ENCODE data around the gene NECAB2. TPM values are rescaled to one million over a fixed set of nuclear protein-coding genes. Genes with fewer than 3 reads are reported as not detected.

Gene NECAB2
- total RNA-seq, 1 donor from 2014 or later: 6.5 TPM

GRCh38 chr16:83968891-83969649, 1.0 kb downstream of the NECAB2 start:
- Mint-ChIP-seq H3K27ac (no peak overlapping the region), H3K36me3 (no peaks in the 10 kb centered on the region), H3K9me3 (no peaks in the 10 kb centered on the region), H3K4me3 (peak overlapping the region; percentile 79), H3K4me1 (ENCODE audit: unreplicated experiment) (no peaks in the 10 kb centered on the region), H3K27me3 (peaks cover 8% of the 10 kb centered on the region)
- no peak for TF ChIP-seq CTCF (conservative IDR thresholded peaks at IDR 0.05)
- no peak for DNase-seq (ENCODE audit: extremely low spot score, unreplicated experiment)

- no peak for DNase-seq (ENCODE audit: extremely low spot score, unreplicated experiment)
- no peak for TF ChIP-seq CTCF (conservative IDR thresholded peaks at IDR 0.05)
- Mint-ChIP-seq H3K4me1 (ENCODE audit: unreplicated experiment) (no peaks in the 10 kb centered on the region), H3K4me3 (peak overlapping the region; percentile 69), H3K27me3 (peaks cover 12% of the 10 kb centered on the region), H3K36me3 (no peaks in the 10 kb centered on the region), H3K27ac (peak overlapping the region; percentile 46), H3K9me3 (no peaks in the 10 kb centered on the region)
These were observed 1.9 kb downstream of the NECAB2 start for GRCh38 chr16:83969771-83970429.

- peaks cover 12% of the 10 kb centered on the region for H3K27me3 Mint-ChIP-seq
- DNase-seq (ENCODE audit: extremely low spot score, unreplicated experiment): no peak
- H3K9me3 Mint-ChIP-seq: no peaks in the 10 kb centered on the region
- no peak for TF ChIP-seq CTCF (conservative IDR thresholded peaks at IDR 0.05)
- no peak overlapping the region for H3K27ac Mint-ChIP-seq
- no peaks in the 10 kb centered on the region for H3K4me1 Mint-ChIP-seq (ENCODE audit: unreplicated experiment)
- H3K36me3 Mint-ChIP-seq: no peaks in the 10 kb centered on the region
- H3K4me3 Mint-ChIP-seq: no peak overlapping the region
These were observed 2.4 kb downstream of the NECAB2 start for GRCh38 chr16:83970430-83970815.

- no peaks in the 10 kb centered on the region for H3K4me1 Mint-ChIP-seq (ENCODE audit: unreplicated experiment)
- H3K27ac Mint-ChIP-seq: no peak overlapping the region
- H3K4me3 Mint-ChIP-seq: no peak overlapping the region
- DNase-seq (ENCODE audit: extremely low spot score, unreplicated experiment): no peak
- H3K9me3 Mint-ChIP-seq: no peaks in the 10 kb centered on the region
- H3K27me3 Mint-ChIP-seq: peaks cover 12% of the 10 kb centered on the region
- no peaks in the 10 kb centered on the region for H3K36me3 Mint-ChIP-seq
- TF ChIP-seq CTCF (conservative IDR thresholded peaks at IDR 0.05): no peak
These were observed 3.4 kb downstream of the NECAB2 start for GRCh38 chr16:83971165-83972130.

- Mint-ChIP-seq H3K4me1 (ENCODE audit: unreplicated experiment) (no peaks in the 10 kb centered on the region), H3K36me3 (no peaks in the 10 kb centered on the region), H3K9me3 (no peaks in the 10 kb centered on the region), H3K4me3 (no peak overlapping the region), H3K27ac (no peak overlapping the region), H3K27me3 (peaks cover 12% of the 10 kb centered on the region)
- no peak for DNase-seq (ENCODE audit: extremely low spot score, unreplicated experiment)
- TF ChIP-seq CTCF (conservative IDR thresholded peaks at IDR 0.05): no peak
These were observed 4.4 kb downstream of the NECAB2 start for GRCh38 chr16:83972256-83973008.

Data from type B pancreatic cell (in vitro differentiated cells).